Mesendoderm (in vitro differentiated cells): ENCODE measurements around the gene FUT8.

Experiments used
- DNase-seq: peaks from one replicate; pipeline ENCODE4 v3.0.0; 2013
- H2AK5ac ChIP-seq: 2 replicates; pipeline ENCODE4 v1.6.1; 2013; ENCODE audit warnings: low read length, inconsistent platforms
- H2BK120ac ChIP-seq: 2 replicates; pipeline ENCODE4 v1.6.1; 2013; ENCODE audit warnings: low read depth, mild to moderate bottlenecking, low read length, moderate library complexity, mixed read lengths
- H2BK15ac ChIP-seq: replicated peaks from 2 replicates; pipeline ENCODE4 v1.6.1; 2013; ENCODE audit warnings: low read depth, mild to moderate bottlenecking, moderate library complexity
- H2BK5ac ChIP-seq: 2 replicates; pipeline ENCODE4 v1.6.1; 2013; ENCODE audit warnings: low read length, inconsistent platforms
- H3K18ac ChIP-seq: 2 replicates; pipeline ENCODE4 v1.6.1; 2013; ENCODE audit warnings: mild to moderate bottlenecking, low read length, mixed read lengths
- H3K23ac ChIP-seq: one replicate; pipeline ENCODE4 v1.6.1; 2013; ENCODE audit warnings: low read length
- H3K27ac ChIP-seq: 2 replicates; pipeline ENCODE4 v1.5.1; 2013; ENCODE audit warnings: low read depth, mild to moderate bottlenecking, inconsistent platforms, low read length, moderate library complexity
- H3K27me3 ChIP-seq: 2 replicates; pipeline ENCODE4 v1.6.1; 2013; ENCODE audit warnings: low read length, control low read depth, mild to moderate bottlenecking, inconsistent platforms; ENCODE audit not compliant: insufficient read depth, poor library complexity
- H3K36me3 ChIP-seq: 2 replicates; pipeline ENCODE4 v1.6.1; 2013; ENCODE audit warnings: low read length, inconsistent platforms; ENCODE audit not compliant: control insufficient read depth, insufficient read depth
- H3K4ac ChIP-seq: one replicate; pipeline ENCODE4 v1.6.1; 2013; ENCODE audit warnings: low read depth, mild to moderate bottlenecking, low read length, moderate library complexity
- H3K4me1 ChIP-seq: 2 replicates; pipeline ENCODE4 v1.6.1; 2013; ENCODE audit warnings: low read depth, low read length, inconsistent platforms; ENCODE audit not compliant: control insufficient read depth
- H3K4me2 ChIP-seq: 2 replicates; pipeline ENCODE4 v1.6.1; 2013; ENCODE audit warnings: low read length
- H3K4me3 ChIP-seq: 2 replicates; pipeline ENCODE4 v1.5.1; 2013; ENCODE audit warnings: mild to moderate bottlenecking, low read length
- H3K56ac ChIP-seq: one replicate; pipeline ENCODE4 v1.6.1; 2013; ENCODE audit warnings: low read length
- H3K79me1 ChIP-seq: 2 replicates; pipeline ENCODE4 v1.6.1; 2013; ENCODE audit warnings: low read length, inconsistent platforms
- H3K79me2 ChIP-seq: 2 replicates; pipeline ENCODE4 v1.6.1; 2013; ENCODE audit warnings: mild to moderate bottlenecking, low read length; ENCODE audit not compliant: control insufficient read depth, insufficient read depth
- H3K9ac ChIP-seq: 2 replicates; pipeline ENCODE4 v1.6.1; 2013; ENCODE audit warnings: low read length, inconsistent platforms
- H4K5ac ChIP-seq: one replicate; pipeline ENCODE4 v1.6.1; 2013; ENCODE audit warnings: low read length
- H4K8ac ChIP-seq: one replicate; pipeline ENCODE4 v1.6.1; 2013; ENCODE audit warnings: low read depth, mild to moderate bottlenecking, control low read depth, low read length, moderate library complexity
- WGBS: extraction: QIAGEN DNeasy Blood & Tissue Kit; methylation state at CpG from one replicate; pipeline ENCODE4 v1.1.7; 2013; ENCODE audit warnings: low lambda C conversion rate, missing lambda C conversion rate; ENCODE audit not compliant: insufficient coverage; ENCODE audit errors: extremely low coverage; 5-methylcytosine and 5-hydroxymethylcytosine counted together

The FUT8 gene

DNA sequence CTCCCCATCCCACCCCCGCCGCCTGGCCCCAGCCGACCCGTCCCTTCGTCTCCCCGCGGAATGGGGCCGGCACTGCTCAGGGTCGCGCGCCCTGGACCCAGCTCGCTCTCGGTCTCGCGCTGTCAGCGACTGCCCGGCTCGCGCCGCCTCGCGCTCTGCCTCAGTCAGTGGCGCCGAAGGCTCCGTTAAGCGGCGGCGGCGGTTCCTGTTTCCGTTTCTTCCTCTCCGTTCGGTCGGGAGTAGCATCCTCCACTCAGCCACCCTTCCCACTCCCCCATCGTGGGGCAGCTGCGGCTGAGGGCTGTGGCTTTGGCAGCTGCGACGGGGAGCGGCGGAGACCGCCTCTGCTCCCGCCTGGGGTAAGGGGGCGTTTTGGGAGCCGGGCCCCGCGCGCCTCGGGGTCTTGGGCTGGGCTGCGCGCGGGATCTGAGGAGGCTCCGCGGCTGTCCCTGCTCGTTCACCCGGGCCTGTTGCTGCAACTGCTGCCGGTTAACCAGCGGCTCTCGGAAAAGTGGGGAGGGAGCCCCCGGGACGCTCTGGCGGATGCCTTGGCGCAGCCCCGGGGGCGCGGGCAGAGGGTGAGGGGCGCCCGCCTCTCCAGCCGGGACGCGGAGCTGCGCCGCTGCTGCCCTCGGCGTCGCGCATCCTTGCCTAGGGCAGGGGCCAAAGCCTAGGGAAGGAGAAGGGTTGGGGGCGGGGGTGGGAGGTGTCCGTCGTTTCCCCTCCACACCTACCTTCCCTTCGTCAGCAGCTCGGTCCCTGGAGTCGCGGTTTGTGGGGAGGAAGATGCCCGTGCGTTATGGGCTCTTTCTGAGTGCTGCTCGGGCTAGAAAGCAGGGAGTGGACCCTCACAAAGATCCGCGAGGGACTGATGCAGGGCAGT is 567 bp downstream of the FUT8 start:
- peak; percentile 75 for DNase-seq
- H2BK5ac ChIP-seq: no peak overlapping the region
- H3K79me1 ChIP-seq: no peaks in the 10 kb centered on the region
- no peaks in the 10 kb centered on the region for H3K36me3 ChIP-seq
- no CpG with 5 or more reads among the region's 87 CpGs for WGBS
- H3K4me2 ChIP-seq: peak overlapping the region; percentile 57
- peak overlapping the region; percentile 63 for H3K4ac ChIP-seq
- H3K4me3 ChIP-seq: peak overlapping the region; percentile 88
- H2AK5ac ChIP-seq: no peak overlapping the region
- H3K23ac ChIP-seq: no peak overlapping the region
- H3K9ac ChIP-seq: peak overlapping the region; percentile 90
- H3K4me1 ChIP-seq: no peaks in the 10 kb centered on the region
- peak overlapping the region; percentile 97 for H3K56ac ChIP-seq
- no peaks in the 10 kb centered on the region for H3K27me3 ChIP-seq
- no peak overlapping the region for H4K8ac ChIP-seq
- no peak overlapping the region for H2BK15ac ChIP-seq
- no peak overlapping the region for H4K5ac ChIP-seq
- H3K79me2 ChIP-seq: peaks cover 6% of the 10 kb centered on the region
- peak overlapping the region; percentile 49 for H2BK120ac ChIP-seq
- H3K18ac ChIP-seq: peak overlapping the region; percentile 77
- H3K27ac ChIP-seq: peak overlapping the region; percentile 76

- no CpG with 5 or more reads among the region's 6 CpGs for WGBS
- H3K4me3 ChIP-seq: peak overlapping the region; percentile 88
- no peaks in the 10 kb centered on the region for H3K27me3 ChIP-seq
- H2BK5ac ChIP-seq: no peak overlapping the region
- H2BK120ac ChIP-seq: no peak overlapping the region
- peaks cover 6% of the 10 kb centered on the region for H3K79me2 ChIP-seq
- no peak overlapping the region for H3K18ac ChIP-seq
- H3K36me3 ChIP-seq: no peaks in the 10 kb centered on the region
- no peak overlapping the region for H4K8ac ChIP-seq
- H3K4me2 ChIP-seq: peak overlapping the region; percentile 57
- H3K9ac ChIP-seq: peak overlapping the region; percentile 90
- H4K5ac ChIP-seq: no peak overlapping the region
- peak overlapping the region; percentile 97 for H3K56ac ChIP-seq
- H3K27ac ChIP-seq: peak overlapping the region; percentile 76
- no peaks in the 10 kb centered on the region for H3K4me1 ChIP-seq
- no peak overlapping the region for H3K4ac ChIP-seq
- no peak overlapping the region for H2BK15ac ChIP-seq
- DNase-seq: no peak
- H2AK5ac ChIP-seq: no peak overlapping the region
- H3K79me1 ChIP-seq: no peaks in the 10 kb centered on the region
- H3K23ac ChIP-seq: no peak overlapping the region
These were observed 1.2 kb downstream of the FUT8 start for GRCh38 chr14:65413739-65414045.

DNA sequence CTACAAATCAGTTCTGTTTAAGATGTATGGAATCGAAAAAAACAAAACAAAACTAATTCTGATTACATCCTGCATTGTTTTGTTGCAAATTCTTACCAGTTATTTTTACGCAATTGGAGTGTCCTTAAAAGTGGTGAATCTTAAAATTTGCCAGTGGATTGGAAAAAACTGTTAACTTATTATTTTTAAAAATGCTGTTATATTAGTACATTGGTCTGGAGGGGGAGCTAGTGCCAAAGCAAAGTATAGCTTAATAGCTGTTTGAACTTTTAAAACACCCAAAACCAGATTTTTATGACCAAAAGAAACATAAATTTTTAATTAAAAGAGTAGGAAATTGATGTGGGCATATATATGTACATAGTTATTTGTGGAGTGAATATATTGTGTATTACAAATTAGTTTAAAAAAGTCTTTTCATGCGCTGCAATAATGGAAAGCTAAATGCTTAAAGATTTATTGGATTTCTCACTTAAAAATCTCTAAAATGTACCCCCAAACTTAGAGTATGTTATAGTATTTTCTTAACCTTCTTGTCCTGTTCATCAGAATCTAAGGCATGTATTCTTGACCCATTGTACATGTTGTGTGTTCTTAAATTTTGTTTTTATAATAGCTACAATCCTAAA is 2.5 kb downstream of the FUT8 start:
- Histone ChIP-seq H3K9ac (no peak overlapping the region), H3K23ac (no peak overlapping the region), H3K36me3 (no peaks in the 10 kb centered on the region), H3K79me2 (peaks cover 6% of the 10 kb centered on the region), H2BK15ac (no peak overlapping the region), H3K18ac (no peak overlapping the region), H3K4me1 (no peaks in the 10 kb centered on the region), H4K5ac (no peak overlapping the region), H2BK5ac (no peak overlapping the region), H3K27ac (no peak overlapping the region), H3K4ac (no peak overlapping the region), H2BK120ac (no peak overlapping the region), H2AK5ac (no peak overlapping the region), H3K56ac (no peak overlapping the region), H3K27me3 (no peaks in the 10 kb centered on the region), H3K4me3 (no peak overlapping the region), H3K4me2 (no peak overlapping the region), H3K79me1 (no peaks in the 10 kb centered on the region), H4K8ac (no peak overlapping the region)
- DNase-seq: no peak
- WGBS: no CpG with 5 or more reads among the region's 3 CpGs

- Histone ChIP-seq H3K4me2 (no peak overlapping the region), H3K36me3 (no peaks in the 10 kb centered on the region), H3K79me1 (no peaks in the 10 kb centered on the region), H3K9ac (no peak overlapping the region), H3K27me3 (no peaks in the 10 kb centered on the region), H4K8ac (no peak overlapping the region), H2AK5ac (no peak overlapping the region), H4K5ac (no peak overlapping the region), H3K18ac (no peak overlapping the region), H2BK15ac (no peak overlapping the region), H3K4me3 (no peak overlapping the region), H3K27ac (no peak overlapping the region), H2BK5ac (no peak overlapping the region), H3K23ac (no peak overlapping the region), H3K4ac (no peak overlapping the region), H3K79me2 (peaks cover 6% of the 10 kb centered on the region), H3K4me1 (no peaks in the 10 kb centered on the region), H3K56ac (no peak overlapping the region), H2BK120ac (no peak overlapping the region)
- no peak for DNase-seq
- WGBS: no CpG with 5 or more reads among the region's 3 CpGs
These were observed 3.1 kb downstream of the FUT8 start for GRCh38 chr14:65415613-65416012.

GRCh38 chr14:65419593-65420252 is 7.2 kb downstream of the FUT8 start:
- DNase-seq: no peak
- H3K79me1 ChIP-seq: peaks cover 7% of the 10 kb centered on the region
- H3K9ac ChIP-seq: no peak overlapping the region
- H3K27ac ChIP-seq: no peak overlapping the region
- WGBS: no CpG with 5 or more reads among the region's 5 CpGs
- H3K23ac ChIP-seq: no peak overlapping the region
- no peaks in the 10 kb centered on the region for H3K36me3 ChIP-seq
- H4K8ac ChIP-seq: no peak overlapping the region
- H2AK5ac ChIP-seq: no peak overlapping the region
- H2BK5ac ChIP-seq: no peak overlapping the region
- no peaks in the 10 kb centered on the region for H3K27me3 ChIP-seq
- no peak overlapping the region for H2BK120ac ChIP-seq
- H3K4me2 ChIP-seq: no peak overlapping the region
- H3K4me3 ChIP-seq: no peak overlapping the region
- no peaks in the 10 kb centered on the region for H3K4me1 ChIP-seq
- no peak overlapping the region for H3K4ac ChIP-seq
- no peak overlapping the region for H3K56ac ChIP-seq
- H2BK15ac ChIP-seq: no peak overlapping the region
- no peak overlapping the region for H4K5ac ChIP-seq
- peaks cover 10% of the 10 kb centered on the region for H3K79me2 ChIP-seq
- H3K18ac ChIP-seq: no peak overlapping the region
